Spleen (tissue), 11 donors: ENCODE measurements around the gene USP34. TPM values are rescaled to one million over a fixed set of nuclear protein-coding genes. Genes with fewer than 3 reads are reported as not detected.
A peak's percentile ranks its signal among the peaks of the same experiment; 100 is the strongest.

Experiments used
- DNase-seq: peaks from one replicate; pipeline ENCODE4 v3.0.0-alpha.2; 2020
- H3K27ac ChIP-seq, 8 donors: fragments of 200-600 bp; sonication (generic) in 7 of 8; 1 replicate in 4 of 8; 2 replicates in 4 of 8; pipeline versions ENCODE4 v1.5.0 to v1.8.0; 2016 to 2021; ENCODE audit warnings: inconsistent platforms in 4 of 8, mild to moderate bottlenecking in 4 of 8, moderate library complexity in 1 of 8
- H3K27me3 ChIP-seq, 7 donors: fragments of 200-600 bp; sonication (generic) in 6 of 7; replicated peaks in 1 of 7; 1 replicate in 4 of 7; 2 replicates in 3 of 7; pipeline versions ENCODE4 v1.5.0 to v1.8.0; 2016 to 2021; ENCODE audit warnings: inconsistent platforms in 3 of 7, mild to moderate bottlenecking in 1 of 7
- H3K36me3 ChIP-seq, 6 donors: fragments of 200-600 bp; sonication (generic) in 5 of 6; 1 replicate in 4 of 6; 2 replicates in 2 of 6; pipeline versions ENCODE4 v1.5.0 to v1.8.0; 2016 to 2021; ENCODE audit warnings: inconsistent platforms in 2 of 6
- H3K4me1 ChIP-seq, 6 donors: fragments of 200-600 bp; sonication (generic) in 5 of 6; 1 replicate in 3 of 6; 2 replicates in 3 of 6; pipeline versions ENCODE4 v1.5.0 to v1.8.0; 2016 to 2021; ENCODE audit warnings: inconsistent platforms in 3 of 6
- H3K4me3 ChIP-seq, 8 donors: fragments of 200-600 bp; sonication (generic) in 7 of 8; 1 replicate in 4 of 8; 2 replicates in 4 of 8; pipeline versions ENCODE4 v1.5.0 to v1.8.0; 2016 to 2021; ENCODE audit warnings: inconsistent platforms in 4 of 8, mild to moderate bottlenecking in 4 of 8, moderate library complexity in 2 of 8
- H3K9me3 ChIP-seq, 8 donors: fragments of 200-600 bp; sonication (generic) in 7 of 8; 1 replicate in 4 of 8; 2 replicates in 4 of 8; pipeline versions ENCODE4 v1.5.0 to v1.8.0; 2016 to 2021; ENCODE audit warnings: inconsistent platforms in 4 of 8
- POLR2A ChIP-seq, 3 donors: fragments of 450-650 bp; IDR thresholded peaks; one replicate each; pipeline ENCODE4 v1.5.1; 2017; ENCODE audit warnings: antibody characterized with exemption in 3 of 3, mild to moderate bottlenecking in 1 of 3
- POLR2AphosphoS5 ChIP-seq, 3 donors: sonication (generic); formaldehyde crosslinking; IDR thresholded peaks; one replicate each; pipeline ENCODE4 v1.5.1; 2017; ENCODE audit warnings: antibody characterized with exemption in 3 of 3
- WGBS, 5 donors: extraction: QIAGEN DNeasy Blood & Tissue Kit in 3 of 5; methylation state at CpG; one replicate each; pipeline versions ENCODE4 v1.1.5 to v1.1.7; 2013 to 2018; 5-methylcytosine and 5-hydroxymethylcytosine counted together
- intact Hi-C: fragments of 100-400 bp; cut with DNase I; formaldehyde crosslinking; loops from one replicate; pipeline ENCODE4 v1.15.0; 2023; ENCODE audit warnings: low total_unique reads
- polyA plus RNA-seq, 3 donors: library from polyadenylated mRNA; stranded (reverse); fragments of 200-250 nt; gene quantifications; one replicate each; pipeline ENCODE4 v1.2.1, GENCODE V29; 2013
- total RNA-seq, 7 donors: library from RNA; depleted of rRNA in 3 of 7; stranded (reverse); fragments of >200 nt in 3 of 7; fragmentation: NEBNext Ultra II Directional in 4 of 7; extraction: Animal tissue kit (Norgen Biotek cat#: 25700) in 4 of 7; gene quantifications; one replicate each; pipeline versions ENCODE4 v1.1.0 to v1.2.1, GENCODE V29; 2016 to 2021
- TF ChIP-seq, protein P1 (sequence below), 11 experiments: fragments of 200-600 bp in 7 of 11; fragments of 450-650 bp in 4 of 11; sonication (generic) in 4 of 11; IDR thresholded peaks in 8 of 11; conservative IDR thresholded peaks in 3 of 11; 1 replicate in 7 of 11; 2 replicates in 4 of 11; pipeline versions ENCODE4 v1.4.0 to v1.8.0; 2016 to 2021; ENCODE audit warnings: antibody characterized with exemption in 11 of 11, inconsistent platforms in 4 of 11, mild to moderate bottlenecking in 1 of 11
- donor health status: healthy with polysubstance abuse.
- donor health status: DM: no; HTN: no; CAD: no; lungs with moderate emphysema.
- donor health status: DM: no; HTN: no; CAD: no.
- donor health status: Bipolar disorder and iron deficiency.
- donor health status: healthy.
- donor health status: DM: no; HTN: no; CAD: no.
- donor health status: DM: yes; HTN: yes; CAD: no.

USP34 gene
- total and polyA plus RNA-seq, 10 donors = 52.1 to 222 (median 142) TPM

DNA sequence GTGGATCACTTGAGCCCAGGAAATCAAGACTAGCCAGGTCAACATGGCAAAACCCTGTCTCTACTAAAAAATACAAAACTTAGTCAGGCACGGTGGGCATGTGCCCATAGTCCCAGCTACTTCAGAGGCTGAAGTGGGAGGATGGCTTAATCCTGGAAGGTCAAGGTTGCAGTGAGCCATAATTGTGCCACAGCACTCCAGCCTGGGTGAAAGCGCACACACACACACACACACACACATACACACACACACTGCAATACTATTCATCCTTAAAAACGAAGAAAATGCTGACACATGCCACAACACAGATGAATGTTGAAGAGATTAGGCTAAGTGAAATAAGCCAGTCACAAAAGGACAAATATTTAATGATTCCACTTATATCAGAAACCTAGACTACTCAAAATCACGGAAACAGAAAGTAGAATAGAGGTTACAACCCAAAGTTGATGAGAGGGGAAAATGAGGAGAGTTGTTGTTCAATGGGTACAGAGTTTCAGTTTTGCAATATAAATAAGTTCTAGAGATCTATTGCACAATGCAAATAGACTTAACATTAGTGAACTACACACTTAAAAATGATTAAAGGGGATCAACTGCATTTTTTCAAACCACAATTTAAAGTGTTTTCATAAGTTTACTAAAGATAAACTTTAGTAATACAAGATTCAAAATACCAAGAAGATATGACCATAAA is 114.5 kb downstream of the USP34 start:
- peak overlapping the region in 6 of 8 donors; percentile 3 to 67 (median 40) for H3K27ac ChIP-seq
- no peak for DNase-seq

DNA sequence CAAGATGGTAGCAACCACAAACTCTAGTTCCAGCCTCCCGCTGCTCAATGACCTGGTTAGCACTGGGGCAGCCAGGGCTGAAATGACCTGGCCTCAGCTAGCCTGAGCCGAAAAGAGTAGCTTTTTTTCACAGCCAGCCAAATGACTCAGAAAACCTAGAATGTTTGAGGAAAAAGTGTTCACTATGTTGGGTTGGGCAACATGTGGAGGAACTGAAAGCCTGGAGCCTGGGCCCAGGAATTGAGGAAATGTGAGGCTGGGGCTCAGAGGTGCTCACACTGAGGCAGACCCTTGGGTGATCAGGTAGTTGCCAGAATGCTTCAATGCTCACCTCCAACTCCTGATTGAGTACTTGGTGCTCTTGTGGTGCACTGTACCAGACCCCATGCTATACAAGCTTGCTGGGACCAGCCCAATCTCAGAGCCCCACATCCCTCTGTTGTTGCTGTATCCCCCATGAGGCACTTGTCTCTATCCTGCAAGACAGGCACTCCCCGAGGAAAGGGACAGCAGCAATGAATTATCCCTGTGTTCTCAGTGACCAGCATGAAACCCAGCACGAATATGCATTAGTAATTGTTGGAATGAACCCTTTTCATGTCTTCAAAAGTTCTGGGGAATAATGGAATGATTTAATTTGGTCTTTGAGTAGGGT is 116.2 kb downstream of the USP34 start:
- peaks cover 0 to 41% (median 23%) of the 10 kb centered on the region in 6 donors for H3K4me1 ChIP-seq
- no peak for DNase-seq
- 88 to 99% (median 96%) methylated on average over 4 of the region's 4 CpGs for WGBS, 5 donors
- H3K4me3 ChIP-seq = no peak overlapping the region
- peaks cover 0 to 52% (median 14%) of the 10 kb centered on the region in 6 donors for H3K36me3 ChIP-seq
- TF ChIP-seq, protein P1, sequence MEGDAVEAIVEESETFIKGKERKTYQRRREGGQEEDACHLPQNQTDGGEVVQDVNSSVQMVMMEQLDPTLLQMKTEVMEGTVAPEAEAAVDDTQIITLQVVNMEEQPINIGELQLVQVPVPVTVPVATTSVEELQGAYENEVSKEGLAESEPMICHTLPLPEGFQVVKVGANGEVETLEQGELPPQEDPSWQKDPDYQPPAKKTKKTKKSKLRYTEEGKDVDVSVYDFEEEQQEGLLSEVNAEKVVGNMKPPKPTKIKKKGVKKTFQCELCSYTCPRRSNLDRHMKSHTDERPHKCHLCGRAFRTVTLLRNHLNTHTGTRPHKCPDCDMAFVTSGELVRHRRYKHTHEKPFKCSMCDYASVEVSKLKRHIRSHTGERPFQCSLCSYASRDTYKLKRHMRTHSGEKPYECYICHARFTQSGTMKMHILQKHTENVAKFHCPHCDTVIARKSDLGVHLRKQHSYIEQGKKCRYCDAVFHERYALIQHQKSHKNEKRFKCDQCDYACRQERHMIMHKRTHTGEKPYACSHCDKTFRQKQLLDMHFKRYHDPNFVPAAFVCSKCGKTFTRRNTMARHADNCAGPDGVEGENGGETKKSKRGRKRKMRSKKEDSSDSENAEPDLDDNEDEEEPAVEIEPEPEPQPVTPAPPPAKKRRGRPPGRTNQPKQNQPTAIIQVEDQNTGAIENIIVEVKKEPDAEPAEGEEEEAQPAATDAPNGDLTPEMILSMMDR (IDR thresholded peaks at IDR 0.05 in 8 of 11, conservative IDR thresholded peaks at IDR 0.05 in 3 of 11) = no peak
- TF ChIP-seq POLR2AphosphoS5 (IDR thresholded peaks at IDR 0.05) (no peak), POLR2A (IDR thresholded peaks at IDR 0.05) (no peak)
- no peaks in the 10 kb centered on the region for H3K27me3 ChIP-seq
- H3K9me3 ChIP-seq = peaks cover 0 to 16% (median 13%) of the 10 kb centered on the region in 8 donors
- peak overlapping the region in 1 of 8 donors; percentile 15 for H3K27ac ChIP-seq
- intact Hi-C loops = no loop called here

More for the DNA sequence above, 114.5 kb downstream of the USP34 start:
- TF ChIP-seq, protein P1 (IDR thresholded peaks at IDR 0.05 in 8 of 11, conservative IDR thresholded peaks at IDR 0.05 in 3 of 11) = no peak
- TF ChIP-seq POLR2A (IDR thresholded peaks at IDR 0.05) (no peak), POLR2AphosphoS5 (IDR thresholded peaks at IDR 0.05) (no peak)
- WGBS, 5 donors = 45 to 72% (median 53%) methylated on average over 4 of the region's 4 CpGs
- Histone ChIP-seq H3K4me1 (peaks cover 0 to 41% (median 23%) of the 10 kb centered on the region in 6 donors), H3K27me3 (no peaks in the 10 kb centered on the region), H3K4me3 (no peak overlapping the region), H3K9me3 (peaks cover 0 to 16% (median 13%) of the 10 kb centered on the region in 8 donors), H3K36me3 (peaks cover 0 to 41% (median 11%) of the 10 kb centered on the region in 6 donors)
- intact Hi-C loops = no loop called here

DNA sequence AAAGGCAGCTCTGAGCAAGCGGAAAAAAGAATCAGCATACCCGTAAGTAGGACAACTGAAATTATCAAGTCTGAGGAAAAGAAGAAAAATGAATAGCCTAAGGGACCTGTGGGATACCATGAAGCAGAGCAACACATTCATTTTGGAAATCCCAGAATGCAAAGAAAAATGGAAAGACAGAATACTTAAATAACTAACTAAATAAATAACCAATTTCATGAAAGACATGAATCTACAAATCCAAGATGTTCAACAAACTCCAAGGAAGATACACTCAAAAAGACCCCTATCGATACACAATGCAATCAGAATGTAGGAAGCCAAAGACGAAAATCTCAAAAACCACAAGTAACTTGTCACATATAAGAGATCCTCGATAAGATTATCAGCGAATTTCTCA is 117.0 kb downstream of the USP34 start:
- DNase-seq = no peak
- H3K4me3 ChIP-seq = no peak overlapping the region
- no peak for TF ChIP-seq POLR2AphosphoS5 (IDR thresholded peaks at IDR 0.05)
- no peak for TF ChIP-seq POLR2A (IDR thresholded peaks at IDR 0.05)
- TF ChIP-seq, protein P1 (IDR thresholded peaks at IDR 0.05 in 8 of 11, conservative IDR thresholded peaks at IDR 0.05 in 3 of 11) = no peak
- H3K36me3 ChIP-seq = peaks cover 0 to 59% (median 18%) of the 10 kb centered on the region in 6 donors
- H3K9me3 ChIP-seq = peaks cover 0 to 16% (median 13%) of the 10 kb centered on the region in 8 donors
- H3K27me3 ChIP-seq = no peaks in the 10 kb centered on the region
- no peak overlapping the region for H3K27ac ChIP-seq
- intact Hi-C loops = no loop called here
- 93 to 100% (median 98%) methylated on average over 6 of the region's 6 CpGs for whole genome bisulfite sequencing, 5 donors
- peaks cover 0 to 34% (median 19%) of the 10 kb centered on the region in 6 donors for H3K4me1 ChIP-seq

DNA sequence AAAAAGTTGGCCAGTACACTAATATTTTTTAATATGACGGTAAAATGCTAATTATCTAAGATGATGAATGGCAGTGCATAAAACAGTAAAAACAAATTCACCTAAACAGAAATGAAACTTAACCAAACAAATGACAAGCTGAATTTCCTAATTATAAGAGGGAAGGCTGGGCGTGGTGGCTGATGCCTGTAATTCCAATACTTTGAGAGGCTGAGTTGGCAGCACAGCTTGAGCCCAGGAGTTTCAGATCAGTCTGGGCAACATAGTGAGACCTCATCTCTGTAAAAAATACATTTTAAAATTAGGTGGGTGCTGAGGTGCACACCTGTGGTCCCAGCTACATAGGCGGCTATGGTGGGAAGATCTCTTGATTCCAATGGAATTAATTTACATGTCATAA is 120.1 kb downstream of the USP34 start:
- no peak for DNase-seq
- intact Hi-C loops = no loop called here
- TF ChIP-seq POLR2A (IDR thresholded peaks at IDR 0.05) (no peak), POLR2AphosphoS5 (IDR thresholded peaks at IDR 0.05) (no peak)
- TF ChIP-seq, protein P1 (IDR thresholded peaks at IDR 0.05 in 8 of 11, conservative IDR thresholded peaks at IDR 0.05 in 3 of 11) = no peak
- 64 to 96% (median 67%) methylated on average over 3 of the region's 3 CpGs for WGBS, 5 donors
- Histone ChIP-seq H3K36me3 (peaks cover 3 to 84% (median 45%) of the 10 kb centered on the region in 6 donors), H3K4me1 (peaks cover 0 to 4% (median under 1%) of the 10 kb centered on the region in 6 donors), H3K27me3 (no peaks in the 10 kb centered on the region), H3K27ac (no peak overlapping the region), H3K4me3 (no peak overlapping the region), H3K9me3 (peaks cover 0 to 16% (median 13%) of the 10 kb centered on the region in 8 donors)
